Mesenchymal stem cell (in vitro differentiated cells and primary cell): ENCODE measurements around the gene TPM4.

Source experiments
- DNase-seq: peaks from one replicate; pipeline ENCODE4 v3.0.0-alpha.2; 2013
- H2AFZ ChIP-seq: one replicate; pipeline ENCODE4 v1.6.1; 2013; ENCODE audit warnings: low read depth, mild to moderate bottlenecking, control low read depth, inconsistent platforms, low read length, moderate library complexity
- H2AK5ac ChIP-seq: 2 replicates; pipeline ENCODE4 v1.6.1; 2013; ENCODE audit warnings: low read length, moderate library complexity, mild to moderate bottlenecking, inconsistent platforms; ENCODE audit not compliant: severe bottlenecking
- H2BK120ac ChIP-seq: one replicate; pipeline ENCODE4 v1.6.1; 2013; ENCODE audit warnings: low read depth, mild to moderate bottlenecking, inconsistent platforms, low read length, moderate library complexity
- H2BK12ac ChIP-seq, 2 experiments: one replicate each; pipeline ENCODE4 v1.6.1; 2013; ENCODE audit warnings: inconsistent platforms in 2 of 2, low read length in 2 of 2, mild to moderate bottlenecking in 2 of 2, moderate library complexity in 2 of 2, control low read depth in 1 of 2
- H2BK15ac ChIP-seq: one replicate; pipeline ENCODE4 v1.6.1; 2013; ENCODE audit warnings: mild to moderate bottlenecking, low read depth, inconsistent platforms; ENCODE audit not compliant: poor library complexity, severe bottlenecking
- H2BK5ac ChIP-seq: 2 replicates; pipeline ENCODE4 v1.6.1; 2013; ENCODE audit warnings: low read depth, mild to moderate bottlenecking, low read length, control low read depth, inconsistent platforms; ENCODE audit not compliant: poor library complexity, severe bottlenecking
- H3K14ac ChIP-seq, 2 experiments: one replicate each; pipeline ENCODE4 v1.6.1; 2013; ENCODE audit warnings: inconsistent platforms in 2 of 2, low read length in 2 of 2, control low read depth in 1 of 2, mild to moderate bottlenecking in 1 of 2, moderate library complexity in 1 of 2
- H3K18ac ChIP-seq, 2 experiments: one replicate each; pipeline ENCODE4 v1.6.1; 2013; ENCODE audit warnings: inconsistent platforms in 2 of 2, low read length in 2 of 2, control low read depth in 1 of 2, low read depth in 1 of 2, mild to moderate bottlenecking in 1 of 2
- H3K23ac ChIP-seq, 2 experiments: one replicate each; pipeline ENCODE4 v1.6.1; 2013; ENCODE audit warnings: inconsistent platforms in 2 of 2, low read length in 2 of 2, mild to moderate bottlenecking in 2 of 2, moderate library complexity in 2 of 2, control low read depth in 1 of 2
- H3K27ac ChIP-seq: 2 replicates; pipeline ENCODE4 v1.5.1; 2013; ENCODE audit warnings: mild to moderate bottlenecking, moderate library complexity, low read length, control low read depth, inconsistent platforms; ENCODE audit not compliant: poor library complexity, severe bottlenecking
- H3K27me3 ChIP-seq, 2 experiments: 2 replicates each; pipeline versions ENCODE4 v1.6.1 to v1.7.0; 2013; ENCODE audit warnings: low read length in 2 of 2, mild to moderate bottlenecking in 2 of 2, moderate library complexity in 2 of 2, control low read depth in 1 of 2, inconsistent platforms in 1 of 2; ENCODE audit not compliant: control insufficient read depth in 1 of 2, insufficient read depth in 1 of 2
- H3K36me3 ChIP-seq, 2 experiments: 2 replicates each; pipeline versions ENCODE4 v1.6.1 to v1.7.0; 2013; ENCODE audit warnings: low read length in 2 of 2, control low read depth in 1 of 2, inconsistent platforms in 1 of 2, low read depth in 1 of 2, mild to moderate bottlenecking in 1 of 2; ENCODE audit not compliant: insufficient read depth in 2 of 2, control insufficient read depth in 1 of 2
- H3K4ac ChIP-seq, 2 experiments: one replicate each; pipeline ENCODE4 v1.6.1; 2013; ENCODE audit warnings: inconsistent platforms in 2 of 2, low read length in 2 of 2, mild to moderate bottlenecking in 2 of 2, moderate library complexity in 2 of 2, control low read depth in 1 of 2, low read depth in 1 of 2
- H3K4me1 ChIP-seq: 2 replicates; pipeline ENCODE4 v1.6.1; 2013; ENCODE audit warnings: low read depth, low read length, control low read depth; ENCODE audit not compliant: control insufficient read depth, insufficient read depth
- H3K4me2 ChIP-seq: 2 replicates; pipeline ENCODE4 v1.6.1; 2013; ENCODE audit warnings: low read length, mild to moderate bottlenecking, inconsistent platforms; ENCODE audit not compliant: poor library complexity, severe bottlenecking
- H3K4me3 ChIP-seq, 2 experiments: 2 replicates each; pipeline versions ENCODE4 v1.5.1 to v1.7.0; 2013; ENCODE audit warnings: low read length in 2 of 2, mild to moderate bottlenecking in 2 of 2, control low read depth in 1 of 2, low read depth in 1 of 2; ENCODE audit not compliant: insufficient read depth in 1 of 2
- H3K79me1 ChIP-seq: replicated peaks from 2 replicates; pipeline ENCODE4 v1.6.1; 2013; ENCODE audit warnings: mild to moderate bottlenecking, control low read depth, low read length, inconsistent platforms; ENCODE audit not compliant: poor library complexity, severe bottlenecking
- H3K9ac ChIP-seq: 2 replicates; pipeline ENCODE4 v1.7.0; 2013; ENCODE audit warnings: mild to moderate bottlenecking, low read length, moderate library complexity
- H3K9me3 ChIP-seq: 2 replicates; pipeline ENCODE4 v1.7.0; 2013; ENCODE audit warnings: mild to moderate bottlenecking, low read length; ENCODE audit not compliant: control insufficient read depth
- H4K8ac ChIP-seq: one replicate; pipeline ENCODE4 v1.6.1; 2013; ENCODE audit warnings: inconsistent platforms, mild to moderate bottlenecking, low read length, moderate library complexity
- H4K91ac ChIP-seq: one replicate; pipeline ENCODE4 v1.6.1; 2013; ENCODE audit warnings: mild to moderate bottlenecking, low read length, inconsistent platforms
- WGBS: methylation state at CpG from one replicate; pipeline ENCODE4 v1.1.7; 2013; ENCODE audit warnings: mixed read lengths; 5-methylcytosine and 5-hydroxymethylcytosine counted together

The TPM4 gene

DNA sequence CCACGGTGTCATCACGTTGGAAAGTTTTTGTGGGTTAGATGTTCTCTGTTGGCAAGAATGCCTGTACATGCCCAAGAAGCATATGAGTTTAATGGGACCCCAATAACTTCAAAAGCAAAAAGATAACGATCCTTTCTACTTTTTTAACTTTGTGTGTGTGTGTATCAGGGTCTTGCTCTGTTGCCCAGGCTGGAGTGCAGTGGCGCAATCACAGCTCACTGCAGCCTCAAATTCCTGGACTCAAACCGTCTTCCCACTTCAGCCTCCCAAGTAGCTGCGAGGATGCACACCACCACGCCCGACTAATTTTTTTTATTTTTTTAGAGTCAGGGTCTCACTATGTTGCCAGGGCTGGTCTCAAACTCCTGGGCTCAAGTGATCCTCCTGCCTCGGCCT lies 34.3 kb upstream of the TPM4 start:
- 82% methylated on average over 8 of the region's 9 CpGs for WGBS
- DNase-seq: no peak

DNA sequence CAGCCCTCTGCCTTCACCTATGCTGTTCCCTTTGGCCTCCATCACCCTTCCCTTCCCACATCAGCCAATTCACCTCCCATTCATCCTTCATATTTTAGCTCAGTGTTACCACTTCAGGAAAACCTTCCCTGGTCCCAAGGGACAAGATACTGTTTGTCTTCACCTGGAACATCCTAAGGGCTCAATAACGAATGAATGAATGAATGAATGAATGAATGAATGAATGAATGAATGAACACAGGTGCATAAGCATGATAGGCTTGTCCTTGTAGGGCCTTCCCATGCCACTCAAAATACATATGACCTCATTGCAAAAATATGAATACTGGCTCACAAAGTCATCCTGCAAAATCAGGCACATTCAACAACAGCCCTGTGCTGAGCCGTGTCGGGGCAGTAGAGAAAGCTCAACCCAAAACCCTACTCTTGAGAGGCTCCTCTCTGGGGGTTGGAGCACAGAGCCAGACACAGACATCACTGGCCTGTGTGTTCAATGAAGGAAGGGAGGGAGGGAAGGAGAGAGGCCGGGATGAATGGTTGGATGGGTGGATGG lies 33.7 kb upstream of the TPM4 start:
- H2BK5ac ChIP-seq: no peak overlapping the region
- no peak overlapping the region for H2AFZ ChIP-seq
- H3K4ac ChIP-seq: no peak overlapping the region
- no peak overlapping the region for H3K18ac ChIP-seq
- no peaks in the 10 kb centered on the region for H3K79me1 ChIP-seq
- no peaks in the 10 kb centered on the region for H3K36me3 ChIP-seq
- no peak overlapping the region for H4K91ac ChIP-seq
- no peak overlapping the region for H4K8ac ChIP-seq
- H2BK15ac ChIP-seq: no peak overlapping the region
- 81% methylated on average over 3 of the region's 4 CpGs for WGBS
- no peak for DNase-seq
- H3K27me3 ChIP-seq: peaks cover 0 to 4% of the 10 kb centered on the region in 2 experiments
- no peak overlapping the region for H3K23ac ChIP-seq
- no peak overlapping the region for H3K14ac ChIP-seq
- no peak overlapping the region for H3K4me2 ChIP-seq
- no peaks in the 10 kb centered on the region for H3K9me3 ChIP-seq
- no peak overlapping the region for H3K27ac ChIP-seq
- no peak overlapping the region for H3K9ac ChIP-seq
- no peak overlapping the region for H3K4me3 ChIP-seq
- H3K4me1 ChIP-seq: peaks cover 6% of the 10 kb centered on the region
- H2BK120ac ChIP-seq: no peak overlapping the region
- H2BK12ac ChIP-seq: no peak overlapping the region
- no peak overlapping the region for H2AK5ac ChIP-seq

More for the DNA sequence above, 34.3 kb upstream of the TPM4 start:
- no peak overlapping the region for H3K4ac ChIP-seq
- H3K18ac ChIP-seq: no peak overlapping the region
- no peaks in the 10 kb centered on the region for H3K9me3 ChIP-seq
- H2BK5ac ChIP-seq: no peak overlapping the region
- peak overlapping the region; percentile 85 for H3K9ac ChIP-seq
- no peaks in the 10 kb centered on the region for H3K36me3 ChIP-seq
- peaks cover 6% of the 10 kb centered on the region for H3K4me1 ChIP-seq
- H3K27ac ChIP-seq: no peak overlapping the region
- H3K27me3 ChIP-seq: peaks cover 0 to 4% of the 10 kb centered on the region in 2 experiments
- H3K4me2 ChIP-seq: no peak overlapping the region
- H2AK5ac ChIP-seq: no peak overlapping the region
- no peak overlapping the region for H3K23ac ChIP-seq
- peak overlapping the region in 1 of 2 experiments; percentile 63 for H3K4me3 ChIP-seq
- no peak overlapping the region for H3K14ac ChIP-seq
- no peak overlapping the region for H2AFZ ChIP-seq
- H4K91ac ChIP-seq: no peak overlapping the region
- no peak overlapping the region for H2BK12ac ChIP-seq
- no peak overlapping the region for H4K8ac ChIP-seq
- H2BK15ac ChIP-seq: no peak overlapping the region
- H3K79me1 ChIP-seq: no peaks in the 10 kb centered on the region
- no peak overlapping the region for H2BK120ac ChIP-seq

- Histone ChIP-seq H3K18ac (no peak overlapping the region), H3K4ac (no peak overlapping the region), H2BK12ac (no peak overlapping the region), H3K4me3 (no peak overlapping the region), H2AK5ac (no peak overlapping the region), H3K9me3 (no peaks in the 10 kb centered on the region), H2AFZ (no peak overlapping the region), H2BK120ac (no peak overlapping the region), H4K8ac (no peak overlapping the region), H4K91ac (no peak overlapping the region), H2BK15ac (no peak overlapping the region), H2BK5ac (no peak overlapping the region), H3K27ac (no peak overlapping the region), H3K14ac (no peak overlapping the region), H3K4me1 (peaks cover 6% of the 10 kb centered on the region), H3K4me2 (no peak overlapping the region), H3K27me3 (peaks cover 0 to 4% of the 10 kb centered on the region in 2 experiments), H3K9ac (no peak overlapping the region), H3K36me3 (no peaks in the 10 kb centered on the region), H3K23ac (no peak overlapping the region), H3K79me1 (no peaks in the 10 kb centered on the region)
- no peak for DNase-seq
- 19% methylated on average over 2 of the region's 2 CpGs for WGBS
These were observed 33.0 kb upstream of the TPM4 start for GRCh38 chr19:16043156-16043757.

- H2AFZ ChIP-seq: no peak overlapping the region
These were observed 31.5 kb upstream of the TPM4 start for GRCh38 chr19:16044746-16045145.

More at GRCh38 chr19:16044746-16045145, 31.5 kb upstream of the TPM4 start:
- H3K27ac ChIP-seq: no peak overlapping the region
- no peak overlapping the region for H3K4me2 ChIP-seq
- H2BK12ac ChIP-seq: no peak overlapping the region
- peaks cover 3% of the 10 kb centered on the region for H3K4me1 ChIP-seq
- H3K9me3 ChIP-seq: no peaks in the 10 kb centered on the region
- H2BK5ac ChIP-seq: no peak overlapping the region
- 90% methylated on average over 7 of the region's 7 CpGs for WGBS
- H2AK5ac ChIP-seq: no peak overlapping the region
- no peak overlapping the region for H3K9ac ChIP-seq
- no peak overlapping the region for H4K8ac ChIP-seq
- no peak overlapping the region for H3K4me3 ChIP-seq
- H2BK120ac ChIP-seq: no peak overlapping the region
- H3K23ac ChIP-seq: no peak overlapping the region
- H3K14ac ChIP-seq: no peak overlapping the region
- H3K4ac ChIP-seq: no peak overlapping the region
- no peaks in the 10 kb centered on the region for H3K79me1 ChIP-seq
- DNase-seq: no peak
- no peaks in the 10 kb centered on the region for H3K36me3 ChIP-seq
- no peak overlapping the region for H2BK15ac ChIP-seq
- H3K18ac ChIP-seq: no peak overlapping the region
- H3K27me3 ChIP-seq: peaks cover 0 to 4% of the 10 kb centered on the region in 2 experiments
- no peak overlapping the region for H4K91ac ChIP-seq
